Measurements from ENCODE around the gene FOXK2.
"Not testable (repeated sequence)": the region's sequence is repeated elsewhere in the genome, so short reads cannot be mapped to it uniquely, and the experiment has no call there.

DNA sequence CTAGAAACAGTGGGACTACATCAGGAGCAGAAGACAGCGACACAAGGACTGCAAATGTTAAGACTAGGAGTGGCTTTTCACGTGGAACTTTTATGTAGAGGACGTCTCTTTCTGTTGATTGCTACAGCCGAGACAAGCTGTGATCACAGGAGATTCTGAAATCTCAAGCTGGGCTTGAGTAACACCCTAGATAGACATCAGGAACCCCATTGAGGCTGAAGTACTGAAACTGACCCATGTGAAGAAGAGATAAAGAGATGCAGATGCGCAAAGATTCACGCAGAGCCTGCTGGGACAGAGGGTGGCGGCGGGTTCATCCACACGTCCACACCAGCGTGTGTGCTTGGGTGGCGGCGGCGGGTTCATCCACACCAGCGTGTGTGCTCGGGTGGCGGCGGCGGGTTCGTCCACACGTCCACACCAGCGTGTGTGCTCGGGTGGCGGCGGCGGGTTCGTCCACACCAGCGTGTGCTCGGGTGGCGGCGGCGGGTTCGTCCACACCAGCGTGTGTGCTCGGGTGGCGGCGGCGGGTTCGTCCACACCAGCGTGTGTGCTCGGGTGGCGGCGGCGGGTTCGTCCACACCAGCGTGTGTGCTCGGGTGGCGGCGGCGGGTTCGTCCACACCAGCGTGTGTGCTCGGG lies 56.2 kb downstream of the FOXK2 start:
- TF ChIP-seq, protein P1, sequence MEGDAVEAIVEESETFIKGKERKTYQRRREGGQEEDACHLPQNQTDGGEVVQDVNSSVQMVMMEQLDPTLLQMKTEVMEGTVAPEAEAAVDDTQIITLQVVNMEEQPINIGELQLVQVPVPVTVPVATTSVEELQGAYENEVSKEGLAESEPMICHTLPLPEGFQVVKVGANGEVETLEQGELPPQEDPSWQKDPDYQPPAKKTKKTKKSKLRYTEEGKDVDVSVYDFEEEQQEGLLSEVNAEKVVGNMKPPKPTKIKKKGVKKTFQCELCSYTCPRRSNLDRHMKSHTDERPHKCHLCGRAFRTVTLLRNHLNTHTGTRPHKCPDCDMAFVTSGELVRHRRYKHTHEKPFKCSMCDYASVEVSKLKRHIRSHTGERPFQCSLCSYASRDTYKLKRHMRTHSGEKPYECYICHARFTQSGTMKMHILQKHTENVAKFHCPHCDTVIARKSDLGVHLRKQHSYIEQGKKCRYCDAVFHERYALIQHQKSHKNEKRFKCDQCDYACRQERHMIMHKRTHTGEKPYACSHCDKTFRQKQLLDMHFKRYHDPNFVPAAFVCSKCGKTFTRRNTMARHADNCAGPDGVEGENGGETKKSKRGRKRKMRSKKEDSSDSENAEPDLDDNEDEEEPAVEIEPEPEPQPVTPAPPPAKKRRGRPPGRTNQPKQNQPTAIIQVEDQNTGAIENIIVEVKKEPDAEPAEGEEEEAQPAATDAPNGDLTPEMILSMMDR (IDR thresholded peaks at IDR 0.05), result not testable (repeated sequence)
- TF ChIP-seq POLR2A (IDR thresholded peaks at IDR 0.05), result not testable (repeated sequence)

Measured in uterus (tissue), 2 donors.